Fibroblast of lung (primary cell): Measurements from ENCODE around the gene SMAD3. TPM values are rescaled to one million over a fixed set of nuclear protein-coding genes. Genes with fewer than 3 reads are reported as not detected.
"Not testable (repeated sequence)": the region's sequence is repeated elsewhere in the genome, so short reads cannot be mapped to it uniquely, and the experiment has no call there.

Experiments used
- DNase-seq, 2 donors: peaks; one replicate each; pipeline versions ENCODE4 v3.0.0 to v3.0.0-alpha.2; 2010; ENCODE audit warnings: low read depth in 2 of 2
- H2AFZ ChIP-seq: 2 replicates; pipeline ENCODE4 v1.5.1; 2012; ENCODE audit warnings: low read length, control low read depth, inconsistent platforms
- H3K27ac ChIP-seq: 2 replicates; pipeline ENCODE4 v1.5.1; 2011; ENCODE audit warnings: low read length, control low read depth; ENCODE audit not compliant: insufficient read depth
- H3K27me3 ChIP-seq: 2 replicates; pipeline ENCODE4 v1.5.1; 2011; ENCODE audit warnings: mild to moderate bottlenecking, low read length; ENCODE audit not compliant: control insufficient read depth, insufficient read depth
- H3K36me3 ChIP-seq: 2 replicates; pipeline ENCODE4 v1.5.1; 2011; ENCODE audit warnings: low read length; ENCODE audit not compliant: control insufficient read depth, insufficient read depth
- H3K4me1 ChIP-seq: 2 replicates; pipeline ENCODE4 v1.5.1; 2011; ENCODE audit warnings: low read length; ENCODE audit not compliant: control insufficient read depth, insufficient read depth; ENCODE audit errors: extremely low read depth
- H3K4me2 ChIP-seq: 2 replicates; pipeline ENCODE4 v1.5.1; 2011; ENCODE audit warnings: low read length, control low read depth; ENCODE audit not compliant: insufficient read depth; ENCODE audit errors: extremely low read depth
- H3K4me3 ChIP-seq, 4 experiments: fragments of 200-600 bp in 1 of 4; sonication (generic) in 1 of 4; replicated peaks in 1 of 4; 2 replicates each; pipeline ENCODE4 v1.5.1; 2011 to 2016; ENCODE audit warnings: low read length in 4 of 4, low read depth in 3 of 4, mild to moderate bottlenecking in 3 of 4, control low read depth in 2 of 4, inconsistent platforms in 1 of 4, mixed read lengths in 1 of 4; ENCODE audit not compliant: insufficient read depth in 1 of 4; ENCODE audit errors: control extremely low read depth in 1 of 4
- H3K79me2 ChIP-seq: 2 replicates; pipeline ENCODE4 v1.5.1; 2012; ENCODE audit warnings: mild to moderate bottlenecking, low read length, inconsistent platforms; ENCODE audit not compliant: control insufficient read depth, insufficient read depth
- H3K9ac ChIP-seq: 2 replicates; pipeline ENCODE4 v1.5.1; 2011; ENCODE audit warnings: mild to moderate bottlenecking, low read length, control low read depth; ENCODE audit not compliant: insufficient read depth
- H3K9me3 ChIP-seq: 2 replicates; pipeline ENCODE4 v1.5.1; 2012; ENCODE audit warnings: low read depth, low read length; ENCODE audit not compliant: control insufficient read depth, insufficient read depth
- H4K20me1 ChIP-seq: 2 replicates; pipeline ENCODE4 v1.5.1; 2011; ENCODE audit warnings: low read length; ENCODE audit not compliant: control insufficient read depth, insufficient read depth; ENCODE audit errors: extremely low read depth
- EZH2 ChIP-seq: IDR thresholded peaks from 2 replicates; pipeline ENCODE4 v1.5.1; 2012; ENCODE audit warnings: low read length, control low read depth, mild to moderate bottlenecking; ENCODE audit errors: missing control alignments
- polyA plus RNA-seq, 2 donors: library from polyadenylated mRNA; depleted of rRNA in 1 of 2; stranded (reverse) in 1 of 2; unstranded in 1 of 2; fragments of >200 nt; gene quantifications; 2 replicates each; pipeline ENCODE4 v1.2.1, GENCODE V29; 2011 to 2012; ENCODE audit warnings: missing spikeins in 1 of 2
- total RNA-seq: library from RNA; depleted of rRNA; stranded (reverse); fragments of >200 nt; gene quantifications from 2 replicates; pipeline ENCODE4 v1.2.1, GENCODE V29; 2014
- TF ChIP-seq, protein P1 (sequence below), 2 donors: IDR thresholded peaks in 1 of 2; conservative IDR thresholded peaks in 1 of 2; 1 replicate in 1 of 2; 2 replicates in 1 of 2; pipeline ENCODE4 v1.5.1; 2011 to 2012; ENCODE audit warnings: low read length in 2 of 2, control low read depth in 1 of 2, inconsistent platforms in 1 of 2, low read depth in 1 of 2, mild to moderate bottlenecking in 1 of 2

Gene SMAD3
- total and polyA plus RNA-seq, 2 donors (not counting 1 experiment from before 2014, with no cell fraction given): 69.9 to 173 TPM

DNA sequence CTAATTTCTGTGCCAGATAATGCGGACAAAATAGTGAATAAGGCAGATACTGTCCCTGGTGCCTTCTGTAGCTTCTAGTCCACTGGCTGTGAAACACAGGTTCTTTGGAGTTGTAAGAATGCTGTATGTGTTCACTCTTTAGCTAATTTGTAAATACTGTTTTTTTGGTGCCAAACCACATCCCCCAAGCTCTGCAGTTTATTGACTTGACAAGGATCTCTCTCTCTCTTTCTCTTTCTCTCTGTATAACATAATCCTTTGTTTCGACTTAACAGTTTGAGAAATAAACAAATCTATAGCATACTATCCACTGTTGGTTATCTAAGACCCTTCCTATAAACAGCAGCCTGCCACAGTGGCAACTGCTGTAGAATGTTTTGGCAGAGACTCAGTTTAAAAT, 7.6 kb downstream of the SMAD3 start:
- peak overlapping the region; percentile 9 for H3K27ac ChIP-seq
- peaks cover 28% of the 10 kb centered on the region for H3K4me1 ChIP-seq
- no peak for DNase-seq

DNA sequence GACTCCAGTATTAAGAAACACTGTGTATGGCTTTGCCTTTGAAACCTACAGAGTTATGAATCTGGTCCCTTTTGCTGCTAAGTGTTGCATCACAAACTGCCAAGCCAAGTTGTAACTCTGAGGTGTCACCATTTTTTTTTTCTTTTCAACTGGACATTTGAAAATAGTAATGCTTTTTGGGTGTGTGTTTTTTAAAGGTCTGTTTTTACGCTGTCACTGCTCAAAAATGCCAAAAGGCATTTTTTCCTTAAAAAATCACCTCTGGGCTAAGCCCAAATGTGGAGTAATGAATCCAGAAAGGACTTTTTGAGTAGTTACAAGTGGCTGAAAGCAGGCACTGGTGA, 9.5 kb downstream of the SMAD3 start:
- Histone ChIP-seq H4K20me1 (peaks cover 2% of the 10 kb centered on the region), H3K4me2 (peak overlapping the region; percentile 17), H3K9me3 (no peaks in the 10 kb centered on the region), H3K4me3 (no peak overlapping the region), H3K27me3 (no peaks in the 10 kb centered on the region), H3K79me2 (peaks cover 99% of the 10 kb centered on the region), H3K27ac (peak overlapping the region; percentile 57), H2AFZ (no peak overlapping the region), H3K4me1 (peaks cover 41% of the 10 kb centered on the region), H3K36me3 (peaks cover 13% of the 10 kb centered on the region), H3K9ac (no peak overlapping the region)
- DNase-seq: no peak
- TF ChIP-seq, protein P1, sequence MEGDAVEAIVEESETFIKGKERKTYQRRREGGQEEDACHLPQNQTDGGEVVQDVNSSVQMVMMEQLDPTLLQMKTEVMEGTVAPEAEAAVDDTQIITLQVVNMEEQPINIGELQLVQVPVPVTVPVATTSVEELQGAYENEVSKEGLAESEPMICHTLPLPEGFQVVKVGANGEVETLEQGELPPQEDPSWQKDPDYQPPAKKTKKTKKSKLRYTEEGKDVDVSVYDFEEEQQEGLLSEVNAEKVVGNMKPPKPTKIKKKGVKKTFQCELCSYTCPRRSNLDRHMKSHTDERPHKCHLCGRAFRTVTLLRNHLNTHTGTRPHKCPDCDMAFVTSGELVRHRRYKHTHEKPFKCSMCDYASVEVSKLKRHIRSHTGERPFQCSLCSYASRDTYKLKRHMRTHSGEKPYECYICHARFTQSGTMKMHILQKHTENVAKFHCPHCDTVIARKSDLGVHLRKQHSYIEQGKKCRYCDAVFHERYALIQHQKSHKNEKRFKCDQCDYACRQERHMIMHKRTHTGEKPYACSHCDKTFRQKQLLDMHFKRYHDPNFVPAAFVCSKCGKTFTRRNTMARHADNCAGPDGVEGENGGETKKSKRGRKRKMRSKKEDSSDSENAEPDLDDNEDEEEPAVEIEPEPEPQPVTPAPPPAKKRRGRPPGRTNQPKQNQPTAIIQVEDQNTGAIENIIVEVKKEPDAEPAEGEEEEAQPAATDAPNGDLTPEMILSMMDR (conservative IDR thresholded peaks at IDR 0.05 in 1 of 2, IDR thresholded peaks at IDR 0.05 in 1 of 2; ENCODE audit: low read depth in 1 of 2, low read length in 2 of 2): no peak
- TF ChIP-seq EZH2: no peak

More for the DNA sequence above, 7.6 kb downstream of the SMAD3 start:
- TF ChIP-seq, protein P1 (conservative IDR thresholded peaks at IDR 0.05 in 1 of 2, IDR thresholded peaks at IDR 0.05 in 1 of 2; ENCODE audit: low read depth in 1 of 2, low read length in 2 of 2): no peak
- no peak for TF ChIP-seq EZH2
- H2AFZ ChIP-seq: no peak overlapping the region
- no peaks in the 10 kb centered on the region for H3K27me3 ChIP-seq
- H3K79me2 ChIP-seq: peaks cover 98% of the 10 kb centered on the region
- peaks cover 2% of the 10 kb centered on the region for H4K20me1 ChIP-seq
- no peak overlapping the region for H3K4me3 ChIP-seq
- no peaks in the 10 kb centered on the region for H3K9me3 ChIP-seq
- H3K9ac ChIP-seq: no peak overlapping the region
- peaks cover 16% of the 10 kb centered on the region for H3K36me3 ChIP-seq
- no peak overlapping the region for H3K4me2 ChIP-seq

DNA sequence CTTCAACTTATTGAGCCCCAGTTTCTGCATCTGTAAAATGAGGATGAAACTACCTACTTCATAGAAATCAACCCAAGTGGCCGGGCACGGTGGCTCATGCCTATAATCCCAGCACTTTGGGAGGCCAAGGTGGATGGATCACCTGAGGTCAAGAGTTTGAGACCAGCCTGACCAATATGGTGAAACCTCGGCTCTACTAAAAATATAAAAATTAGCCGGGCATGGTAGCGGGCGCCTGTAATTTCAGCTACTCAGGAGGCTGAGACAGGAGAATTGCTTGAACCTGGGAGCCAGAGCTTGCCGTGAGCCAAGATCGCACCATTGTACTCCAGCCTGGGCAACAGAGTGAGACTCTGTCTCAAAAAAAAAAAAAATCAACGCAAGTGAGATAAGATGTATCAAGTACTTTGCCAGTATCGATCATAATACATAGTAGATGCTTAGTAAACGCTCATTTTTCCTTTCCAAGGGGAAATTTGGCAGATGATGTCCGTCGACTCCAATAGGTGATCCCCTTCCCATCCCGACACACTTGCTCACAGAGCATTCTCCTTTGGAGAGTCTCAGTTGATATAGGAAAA, 10.2 kb downstream of the SMAD3 start:
- not testable (repeated sequence) for H3K9me3 ChIP-seq, DNase-seq, H3K4me2 ChIP-seq, H2AFZ ChIP-seq, H3K4me3 ChIP-seq, H4K20me1 ChIP-seq, H3K27me3 ChIP-seq, H3K36me3 ChIP-seq, H3K9ac ChIP-seq
- Histone ChIP-seq H3K4me1 (peaks cover 42% of the 10 kb centered on the region), H3K79me2 (peaks cover 98% of the 10 kb centered on the region), H3K27ac (peak overlapping the region; percentile 52)
